8988T (cell line): Measurements from ENCODE around the gene LAMB3.

ENCODE experiments used
- DNase-seq: peaks from one replicate; pipeline ENCODE4 v3.0.0; 2011

Gene LAMB3

GRCh38 chr1:209630383-209631225, 21.6 kb downstream of the LAMB3 start:
- no peak for DNase-seq

GRCh38 chr1:209629621-209630382, 22.4 kb downstream of the LAMB3 start:
- DNase-seq, result no peak

DNA sequence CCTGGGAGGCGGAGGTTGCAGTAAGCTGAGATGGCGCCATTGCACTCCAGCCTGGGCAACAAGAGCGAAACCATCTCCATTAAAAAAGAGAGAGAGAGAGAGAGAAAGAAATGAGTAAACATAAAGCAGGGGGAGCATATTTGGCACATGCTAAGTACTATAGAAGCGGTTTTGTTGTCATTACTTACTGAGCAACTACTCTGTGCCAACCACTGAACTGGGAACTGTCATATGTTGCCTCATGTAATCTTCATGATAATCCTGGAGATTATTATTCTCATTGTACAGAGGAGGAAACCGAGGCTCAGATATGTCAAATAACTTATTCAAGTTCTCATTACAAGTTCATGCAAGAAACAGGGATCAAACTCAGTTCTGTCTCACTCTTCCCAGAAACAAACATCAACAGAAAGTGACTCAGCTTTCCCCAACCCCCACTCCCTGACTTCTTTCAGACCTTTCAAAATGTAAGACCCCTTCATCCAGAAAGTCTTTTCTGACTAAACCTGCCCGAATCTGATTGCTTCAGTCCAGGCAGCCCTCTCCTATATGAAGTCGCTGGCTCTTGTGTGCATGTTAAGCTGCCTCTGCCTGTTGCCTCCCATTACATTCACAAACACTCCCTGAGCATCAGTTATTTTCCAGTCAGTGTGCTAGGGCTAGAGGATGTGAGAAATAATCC, 23.5 kb downstream of the LAMB3 start:
- DNase-seq, result no peak

DNA sequence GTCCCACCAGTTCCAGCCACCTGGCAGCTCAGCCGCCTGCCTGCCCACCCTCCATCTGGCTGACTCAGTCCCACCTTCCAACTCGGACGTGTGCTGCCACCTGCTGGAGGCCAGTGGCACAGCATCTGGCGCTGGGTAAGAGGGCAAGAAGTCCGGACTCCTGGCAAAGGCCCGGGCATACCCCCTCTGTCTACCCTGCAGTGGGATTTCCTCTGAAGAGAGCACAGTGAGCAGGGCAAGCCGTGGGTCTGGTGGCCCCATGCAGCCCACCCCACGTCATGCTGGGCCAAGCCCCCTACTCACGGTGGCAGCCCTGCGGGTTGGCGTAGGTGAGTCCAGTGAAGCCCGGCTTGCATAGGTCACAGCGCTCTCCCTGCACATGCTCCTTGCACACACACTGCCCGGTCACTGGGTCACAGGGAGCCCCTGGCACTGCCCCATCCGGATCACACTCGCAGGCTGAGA, 24.5 kb downstream of the LAMB3 start:
- DNase-seq, result peak; percentile 83

DNA sequence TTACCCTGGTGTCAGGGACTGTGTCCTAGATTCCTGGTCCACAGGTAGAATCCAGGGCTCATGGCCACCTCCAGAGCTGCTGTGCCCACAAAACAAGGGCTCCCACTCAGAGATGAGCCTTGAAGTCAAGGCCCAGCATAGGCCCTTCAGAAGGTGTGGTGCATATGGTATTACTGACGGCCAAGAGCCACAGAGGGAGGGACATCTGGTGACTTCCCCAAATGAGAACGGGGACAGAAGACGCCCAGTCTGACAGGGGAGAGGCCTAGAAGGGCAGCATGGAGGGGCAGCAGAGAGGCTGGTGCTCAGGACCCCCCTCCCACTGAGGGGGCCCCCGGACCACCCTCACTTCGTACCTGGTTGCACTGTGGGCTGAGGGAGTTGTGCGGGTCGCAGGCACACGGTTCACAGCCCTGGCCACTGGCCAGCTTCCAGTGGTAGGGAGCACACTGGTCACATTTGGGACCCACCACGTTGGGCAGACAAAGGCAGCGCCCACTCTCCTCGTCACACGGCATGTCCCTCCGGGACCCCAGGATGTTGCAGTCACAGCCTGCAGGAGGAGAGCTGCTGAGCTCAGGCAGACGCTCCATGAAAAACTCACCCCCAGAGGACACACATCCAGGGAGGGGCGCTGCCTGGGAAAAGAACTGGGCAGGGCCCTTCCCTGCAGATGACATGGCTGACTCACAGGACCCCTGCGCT, 25.0 kb downstream of the LAMB3 start:
- no peak for DNase-seq

- no peak for DNase-seq
Measured at GRCh38 chr1:209626346-209627026, 25.7 kb downstream of the LAMB3 start.

- no peak for DNase-seq
Measured at GRCh38 chr1:209625791-209626285, 26.4 kb downstream of the LAMB3 start.

DNA sequence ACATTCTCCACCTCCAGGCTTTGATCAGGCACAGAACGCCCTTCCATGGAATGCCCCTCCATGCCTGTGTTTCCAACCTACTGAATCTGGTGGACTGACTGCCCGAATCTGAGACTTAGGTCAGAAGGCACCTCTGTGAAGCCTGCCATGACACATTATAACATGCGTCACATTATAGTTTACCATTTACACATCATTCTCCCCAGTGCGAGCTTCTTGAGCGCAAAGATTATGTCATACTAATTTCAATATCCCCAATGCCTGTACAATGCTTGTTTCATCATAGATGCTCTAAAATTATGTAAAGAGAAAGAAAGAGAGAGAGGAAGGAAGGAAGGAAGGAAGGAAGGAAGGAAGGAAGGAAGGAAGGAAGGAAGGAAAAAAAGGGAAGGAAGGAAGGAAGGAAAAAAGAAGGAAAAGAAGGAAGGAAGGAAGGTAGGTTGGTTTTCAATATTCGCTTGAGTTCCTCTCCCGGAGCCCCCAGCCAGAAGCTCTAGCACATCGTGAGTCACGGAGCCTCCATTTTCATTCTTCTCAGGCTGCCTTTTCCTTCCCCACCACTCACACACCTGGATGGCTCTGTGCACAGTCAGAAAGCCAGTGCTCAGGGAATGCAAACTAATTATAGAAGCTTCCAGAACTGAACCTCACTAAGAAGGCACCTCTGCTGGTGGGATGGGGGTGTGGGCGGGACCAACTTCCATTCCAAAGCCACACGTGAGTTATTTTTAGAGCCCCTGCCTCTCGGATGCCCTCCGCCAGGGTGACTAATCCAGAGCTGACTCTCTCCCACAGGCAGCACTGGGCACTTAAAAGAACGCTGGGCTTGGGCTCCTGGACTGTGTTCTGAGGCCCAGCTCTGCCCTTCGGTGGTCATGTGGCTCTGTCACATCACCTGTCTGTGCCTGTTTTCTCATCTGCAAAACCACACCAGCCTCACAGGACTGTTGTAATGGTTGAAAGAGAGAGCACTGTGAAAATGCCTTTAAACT, 27.4 kb downstream of the LAMB3 start:
- DNase-seq, result no peak

DNA sequence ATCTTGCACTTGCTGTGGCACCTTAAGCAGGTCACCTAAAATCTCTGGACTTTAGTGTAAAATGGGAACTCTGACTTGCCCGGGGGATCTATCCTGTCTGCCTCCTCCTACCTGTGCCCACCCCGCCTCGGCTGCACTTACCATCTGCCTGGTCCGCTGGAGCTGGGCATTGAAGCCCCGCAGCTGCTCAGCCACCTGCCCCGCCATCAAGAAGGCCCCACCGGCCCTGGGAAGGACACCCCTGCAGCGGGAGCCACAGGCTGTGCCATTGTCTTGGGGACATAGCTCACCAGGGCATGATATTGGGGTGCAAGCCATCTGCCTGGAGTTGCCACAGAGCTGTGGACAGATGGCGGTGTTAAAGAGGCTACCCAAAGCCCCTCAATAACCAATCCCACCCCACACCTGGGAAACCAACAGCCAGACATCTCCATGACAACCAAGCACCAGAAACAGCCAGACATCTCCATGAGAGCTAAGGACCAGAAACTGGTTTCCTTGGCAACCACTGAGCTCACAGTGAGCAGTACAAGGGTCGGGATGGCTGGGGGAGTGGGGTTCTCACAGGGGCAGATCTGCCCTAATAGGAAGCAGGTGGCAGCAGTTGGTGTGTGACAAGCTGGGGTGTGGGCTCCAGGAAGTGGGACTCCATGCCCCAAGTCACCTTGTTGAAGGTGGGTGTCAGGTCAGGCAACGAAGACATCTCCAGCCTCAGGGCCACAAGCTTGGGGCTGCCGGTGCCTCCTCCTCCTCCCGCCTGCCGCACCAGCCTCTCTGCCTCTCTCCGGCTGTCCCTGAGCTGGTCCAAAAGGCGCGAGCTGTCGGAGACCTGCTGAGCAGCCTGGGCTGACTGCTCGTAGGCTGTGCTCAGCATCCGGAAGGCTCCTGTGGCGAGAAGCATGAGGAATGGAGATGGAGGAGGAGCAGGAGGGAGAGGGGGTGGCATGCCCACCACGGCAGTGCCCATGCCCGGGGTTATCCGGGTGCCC, 29.1 kb downstream of the LAMB3 start:
- DNase-seq, result no peak

GRCh38 chr1:209621741-209622655, 30.2 kb downstream of the LAMB3 start:
- DNase-seq, result no peak

DNA sequence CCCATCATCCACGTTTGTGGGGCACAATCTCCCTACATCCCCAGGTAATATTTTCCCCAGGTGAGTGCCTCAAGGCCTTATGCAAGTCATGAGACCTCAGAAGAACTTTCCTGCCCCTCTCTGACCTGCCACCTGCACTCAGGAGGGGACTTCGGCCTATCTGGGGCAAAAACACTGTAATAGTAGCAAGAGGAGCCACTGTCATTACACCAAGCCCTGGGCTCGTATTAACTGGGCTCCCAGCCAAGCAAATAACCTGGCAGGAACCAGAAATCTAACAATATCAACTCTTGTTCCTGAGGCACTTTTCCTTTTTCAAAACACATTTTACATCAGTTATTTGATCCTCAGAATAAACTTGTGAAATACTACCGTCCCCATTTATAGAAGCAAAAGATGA, 30.9 kb downstream of the LAMB3 start:
- DNase-seq, result no peak

DNA sequence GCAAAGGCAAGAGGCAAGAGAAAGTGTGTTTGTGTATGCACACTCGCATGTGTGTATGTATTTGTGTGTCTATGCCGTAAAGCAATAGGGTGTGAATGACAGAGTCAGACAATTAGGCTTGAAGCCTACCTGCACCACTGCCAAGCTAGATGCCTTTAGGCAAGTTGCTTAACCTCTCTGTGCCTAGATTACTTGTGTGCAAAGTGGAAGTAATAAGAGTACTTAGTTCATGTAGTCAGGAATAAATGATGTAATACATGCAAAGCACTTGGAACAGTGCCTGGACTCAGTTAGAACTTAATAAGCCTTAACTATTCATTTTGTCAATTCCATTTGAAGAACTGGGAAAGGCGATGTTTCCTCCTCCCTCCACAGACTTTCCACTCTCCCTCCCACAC, 31.7 kb downstream of the LAMB3 start:
- no peak for DNase-seq

GRCh38 chr1:209619696-209620486, 32.3 kb downstream of the LAMB3 start:
- no peak for DNase-seq

GRCh38 chr1:209618756-209619420, 33.3 kb downstream of the LAMB3 start:
- no peak for DNase-seq

GRCh38 chr1:209618291-209618690, 33.9 kb downstream of the LAMB3 start:
- DNase-seq, result no peak

GRCh38 chr1:209617755-209618154, 34.5 kb downstream of the LAMB3 start:
- DNase-seq, result no peak
